HEK293 (cell line): Measurements from ENCODE around the gene KIF26B.

Source experiments
- CTCF ChIA-PET: fragments of 350-600 bp; formaldehyde crosslinking; extraction: SDS; loops from one replicate; lab custom pipeline; 2021; ENCODE audit warnings: antibody characterized with exemption; lab: Yijun Ruan, JAX
- POLR2A ChIA-PET: fragments of 300-600 bp; formaldehyde crosslinking; extraction: SDS; loops from one replicate; lab custom pipeline; 2020; ENCODE audit warnings: antibody characterized with exemption, inconsistent platforms; lab: Yijun Ruan, JAX
- H3K27ac ChIP-seq: fragments of 200-500 bp; sonication (Bioruptor generic); 2 replicates; pipeline ENCODE4 v1.5.1; 2014; ENCODE audit warnings: low read depth, low read length, control low read depth, inconsistent platforms; ENCODE audit errors: extremely low read depth
- H3K36me3 ChIP-seq, 2 experiments: fragments of 200-500 bp in 1 of 2; sonication (Bioruptor generic) in 1 of 2; 1 replicate in 1 of 2; 2 replicates in 1 of 2; pipeline ENCODE4 v1.5.1; 2014 to 2017; ENCODE audit warnings: inconsistent platforms in 2 of 2, low read length in 2 of 2; ENCODE audit not compliant: control insufficient read depth in 2 of 2, insufficient read depth in 1 of 2
- H3K4me1 ChIP-seq: fragments of 200-500 bp; sonication (Bioruptor generic); 2 replicates; pipeline ENCODE4 v1.5.1; 2014; ENCODE audit warnings: mild to moderate bottlenecking, low read length, inconsistent platforms; ENCODE audit not compliant: control insufficient read depth, insufficient read depth
- H3K4me3 ChIP-seq: 2 replicates; pipeline ENCODE4 v1.5.1; 2011; ENCODE audit warnings: low read depth, mild to moderate bottlenecking, control low read depth, low read length, moderate library complexity
- H3K9me3 ChIP-seq: fragments of 200-500 bp; sonication (Bioruptor generic); 2 replicates; pipeline ENCODE4 v1.5.1; 2014; ENCODE audit warnings: low read depth, low read length, inconsistent platforms; ENCODE audit not compliant: control insufficient read depth, insufficient read depth
- GLIS2 ChIP-seq: fragments of 450-650 bp; formaldehyde crosslinking; IDR thresholded peaks from 2 replicates; pipeline ENCODE4 v1.5.1; 2016; ENCODE audit warnings: missing biosample characterization, missing genetic modification characterization
- KLF7 ChIP-seq: fragments of 450-650 bp; formaldehyde crosslinking; IDR thresholded peaks from 2 replicates; pipeline ENCODE4 v1.5.1; 2016; ENCODE audit warnings: missing biosample characterization, missing genetic modification characterization, borderline replicate concordance
- SP2 ChIP-seq: fragments of 450-650 bp; formaldehyde crosslinking; IDR thresholded peaks from 2 replicates; pipeline ENCODE4 v1.5.1; 2016; ENCODE audit warnings: missing biosample characterization, missing genetic modification characterization
- TRIM28 ChIP-seq: IDR thresholded peaks from 2 replicates; pipeline ENCODE4 v1.6.1; 2011; ENCODE audit warnings: low read length, control low read depth, borderline replicate concordance
- ZBTB17 ChIP-seq: fragments of 450-650 bp; formaldehyde crosslinking; IDR thresholded peaks from 2 replicates; pipeline ENCODE4 v1.5.1; 2016; ENCODE audit warnings: missing biosample characterization, missing genetic modification characterization
- ZBTB21 ChIP-seq: fragments of 450-650 bp; formaldehyde crosslinking; IDR thresholded peaks from 2 replicates; pipeline ENCODE4 v1.5.1; 2017; ENCODE audit warnings: missing biosample characterization, missing genetic modification characterization
- ZNF174 ChIP-seq: fragments of 450-650 bp; formaldehyde crosslinking; IDR thresholded peaks from 2 replicates; pipeline ENCODE4 v1.5.0; 2017; ENCODE audit warnings: missing biosample characterization, mild to moderate bottlenecking, missing genetic modification characterization
- ZNF433 ChIP-seq: fragments of 450-650 bp; formaldehyde crosslinking; IDR thresholded peaks from 2 replicates; pipeline ENCODE4 v1.5.1; 2016; ENCODE audit warnings: missing biosample characterization, missing genetic modification characterization, low read depth
- ZNF549 ChIP-seq: fragments of 450-650 bp; IDR thresholded peaks from 2 replicates; pipeline ENCODE4 v1.5.1; 2018; ENCODE audit warnings: missing biosample characterization, missing genetic modification characterization, mild to moderate bottlenecking, inconsistent platforms, moderate library complexity
- ZNF626 ChIP-seq: fragments of 450-650 bp; sonication (Bioruptor Pico); formaldehyde crosslinking; IDR thresholded peaks from 2 replicates; pipeline ENCODE4 v1.5.1; 2018; ENCODE audit warnings: missing biosample characterization, missing genetic modification characterization, inconsistent platforms
- ZNF629 ChIP-seq: fragments of 450-650 bp; formaldehyde crosslinking; IDR thresholded peaks from 2 replicates; pipeline ENCODE4 v1.5.1; 2017; ENCODE audit warnings: missing biosample characterization, missing genetic modification characterization
- ZNF654 ChIP-seq: fragments of 450-650 bp; formaldehyde crosslinking; IDR thresholded peaks from 2 replicates; pipeline ENCODE4 v1.5.1; 2016; ENCODE audit warnings: low read depth, missing biosample characterization, missing genetic modification characterization
- ZNF707 ChIP-seq: fragments of 450-650 bp; formaldehyde crosslinking; IDR thresholded peaks from 2 replicates; pipeline ENCODE4 v1.5.1; 2016; ENCODE audit warnings: missing biosample characterization, missing genetic modification characterization
- ZNF777 ChIP-seq: fragments of 450-650 bp; formaldehyde crosslinking; IDR thresholded peaks from 2 replicates; pipeline ENCODE4 v1.5.1; 2017; ENCODE audit warnings: missing biosample characterization, missing genetic modification characterization, borderline replicate concordance
- TF ChIP-seq, protein P1 (sequence below): fragments of 450-650 bp; formaldehyde crosslinking; IDR thresholded peaks from 2 replicates; pipeline ENCODE4 v1.5.1; 2016; ENCODE audit warnings: missing biosample characterization, missing genetic modification characterization
- TF ChIP-seq, protein P2 (sequence below): fragments of 450-650 bp; formaldehyde crosslinking; IDR thresholded peaks from 2 replicates; pipeline ENCODE4 v1.5.1; 2016; ENCODE audit warnings: missing biosample characterization, missing genetic modification characterization
- TF ChIP-seq, protein P3 (sequence below): fragments of 450-650 bp; formaldehyde crosslinking; IDR thresholded peaks from 2 replicates; pipeline ENCODE4 v1.5.1; 2017; ENCODE audit warnings: missing biosample characterization, missing genetic modification characterization
- TF ChIP-seq, protein P4 (sequence below): fragments of 450-650 bp; formaldehyde crosslinking; IDR thresholded peaks from 2 replicates; pipeline ENCODE4 v1.5.1; 2016; ENCODE audit warnings: missing biosample characterization, missing genetic modification characterization, low read depth
- TF ChIP-seq, protein P5 (sequence below): fragments of 450-650 bp; formaldehyde crosslinking; IDR thresholded peaks from 2 replicates; pipeline ENCODE4 v1.5.1; 2016; ENCODE audit warnings: missing biosample characterization, missing genetic modification characterization
- TF ChIP-seq, protein P6 (sequence below): fragments of 450-650 bp; formaldehyde crosslinking; IDR thresholded peaks from 2 replicates; pipeline ENCODE4 v1.5.1; 2016; ENCODE audit warnings: missing biosample characterization, missing genetic modification characterization

Gene KIF26B

DNA sequence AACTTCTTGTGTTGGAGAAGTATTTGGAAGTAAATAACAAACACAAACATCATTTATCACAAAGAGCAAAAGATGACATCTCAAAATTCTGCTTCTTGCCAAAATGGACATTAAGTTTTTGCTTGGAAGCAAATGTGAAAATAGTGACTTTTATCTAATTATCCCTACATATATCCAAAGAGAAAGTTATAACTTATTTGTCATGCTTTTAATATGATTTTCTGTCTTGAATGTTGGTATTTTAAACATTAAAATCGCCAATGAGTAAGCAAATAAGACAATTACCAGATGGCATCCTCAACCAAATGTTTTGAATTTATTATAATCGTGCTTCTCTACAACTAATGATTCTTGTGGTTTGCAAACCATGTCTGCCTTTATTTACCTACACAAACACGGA lies 594.3 kb downstream of the KIF26B start:
- no peak overlapping the region for H3K4me3 ChIP-seq
- H3K4me1 ChIP-seq: no peaks in the 10 kb centered on the region
- no peak for TF ChIP-seq ZNF626
- ChIA-PET CTCF (no interaction called here), POLR2A (no interaction called here)
- no peaks in the 10 kb centered on the region for H3K9me3 ChIP-seq
- H3K27ac ChIP-seq: no peak overlapping the region
- no peaks in the 10 kb centered on the region for H3K36me3 ChIP-seq

DNA sequence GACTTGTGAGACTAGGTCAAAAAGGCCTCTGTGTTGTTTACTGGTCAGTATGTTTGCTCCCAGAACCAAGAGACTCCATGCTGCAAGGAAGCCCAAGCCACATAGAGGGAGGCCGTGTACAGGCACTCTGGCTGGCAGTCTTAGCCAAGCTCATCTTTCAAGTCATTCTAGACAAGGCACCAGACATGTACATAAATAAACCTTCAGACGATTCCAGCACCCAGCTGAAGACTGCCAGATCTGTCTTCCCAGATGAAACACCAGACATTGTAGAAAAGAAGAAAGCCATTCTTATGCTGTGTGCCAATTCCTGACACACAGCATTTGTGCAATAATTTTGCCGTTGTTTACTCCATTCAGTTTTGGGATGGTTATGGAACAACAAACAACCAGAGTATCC lies 595.5 kb downstream of the KIF26B start:
- ChIA-PET CTCF (no interaction called here), POLR2A (no interaction called here)
- Histone ChIP-seq H3K4me1 (no peaks in the 10 kb centered on the region), H3K9me3 (no peaks in the 10 kb centered on the region), H3K36me3 (no peaks in the 10 kb centered on the region), H3K27ac (no peak overlapping the region), H3K4me3 (no peak overlapping the region)
- TF ChIP-seq KLF7 (tag by site-specific recombination) (no peak), GLIS2 (tag by site-specific recombination) (no peak), ZBTB21 (tag by site-specific recombination) (no peak)
- TF ChIP-seq, protein P1, sequence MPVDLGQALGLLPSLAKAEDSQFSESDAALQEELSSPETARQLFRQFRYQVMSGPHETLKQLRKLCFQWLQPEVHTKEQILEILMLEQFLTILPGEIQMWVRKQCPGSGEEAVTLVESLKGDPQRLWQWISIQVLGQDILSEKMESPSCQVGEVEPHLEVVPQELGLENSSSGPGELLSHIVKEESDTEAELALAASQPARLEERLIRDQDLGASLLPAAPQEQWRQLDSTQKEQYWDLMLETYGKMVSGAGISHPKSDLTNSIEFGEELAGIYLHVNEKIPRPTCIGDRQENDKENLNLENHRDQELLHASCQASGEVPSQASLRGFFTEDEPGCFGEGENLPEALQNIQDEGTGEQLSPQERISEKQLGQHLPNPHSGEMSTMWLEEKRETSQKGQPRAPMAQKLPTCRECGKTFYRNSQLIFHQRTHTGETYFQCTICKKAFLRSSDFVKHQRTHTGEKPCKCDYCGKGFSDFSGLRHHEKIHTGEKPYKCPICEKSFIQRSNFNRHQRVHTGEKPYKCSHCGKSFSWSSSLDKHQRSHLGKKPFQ (tag by site-specific recombination): no peak

DNA sequence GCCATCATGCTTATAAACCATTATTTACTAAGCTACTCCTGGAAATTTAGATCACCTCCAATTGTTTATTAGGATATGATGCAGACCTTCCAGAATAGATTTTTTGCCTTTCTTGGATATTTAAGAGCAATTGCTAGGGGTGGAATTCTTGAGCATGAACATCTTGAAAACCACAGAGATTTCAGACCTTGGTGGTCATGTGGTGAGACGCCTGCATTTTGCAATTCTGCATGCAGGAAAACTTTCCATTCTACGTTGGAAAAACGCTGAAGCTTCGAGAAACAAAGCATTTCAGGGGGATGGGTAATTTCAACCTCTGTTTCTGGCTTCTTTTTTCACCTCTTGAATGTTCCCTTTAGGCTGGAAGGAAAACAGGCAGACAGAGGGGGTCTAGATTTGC lies 596.3 kb downstream of the KIF26B start:
- CTCF ChIA-PET: no interaction called here
- Histone ChIP-seq H3K4me3 (no peak overlapping the region), H3K4me1 (no peaks in the 10 kb centered on the region), H3K36me3 (no peaks in the 10 kb centered on the region), H3K9me3 (no peaks in the 10 kb centered on the region), H3K27ac (no peak overlapping the region)
- TF ChIP-seq, protein P2, sequence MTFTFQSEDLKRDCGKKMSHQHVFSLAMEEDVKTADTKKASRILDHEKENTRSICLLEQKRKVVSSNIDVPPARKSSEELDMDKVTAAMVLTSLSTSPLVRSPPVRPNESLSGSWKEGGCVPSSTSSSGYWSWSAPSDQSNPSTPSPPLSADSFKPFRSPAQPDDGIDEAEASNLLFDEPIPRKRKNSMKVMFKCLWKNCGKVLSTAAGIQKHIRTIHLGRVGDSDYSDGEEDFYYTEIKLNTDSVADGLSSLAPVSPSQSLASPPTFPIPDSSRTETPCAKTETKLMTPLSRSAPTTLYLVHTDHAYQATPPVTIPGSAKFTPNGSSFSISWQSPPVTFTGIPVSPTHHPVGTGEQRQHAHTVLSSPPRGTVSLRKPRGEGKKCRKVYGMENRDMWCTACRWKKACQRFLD (tag by site-specific recombination): no peak
- TF ChIP-seq SP2: no peak
- TF ChIP-seq, protein P3, sequence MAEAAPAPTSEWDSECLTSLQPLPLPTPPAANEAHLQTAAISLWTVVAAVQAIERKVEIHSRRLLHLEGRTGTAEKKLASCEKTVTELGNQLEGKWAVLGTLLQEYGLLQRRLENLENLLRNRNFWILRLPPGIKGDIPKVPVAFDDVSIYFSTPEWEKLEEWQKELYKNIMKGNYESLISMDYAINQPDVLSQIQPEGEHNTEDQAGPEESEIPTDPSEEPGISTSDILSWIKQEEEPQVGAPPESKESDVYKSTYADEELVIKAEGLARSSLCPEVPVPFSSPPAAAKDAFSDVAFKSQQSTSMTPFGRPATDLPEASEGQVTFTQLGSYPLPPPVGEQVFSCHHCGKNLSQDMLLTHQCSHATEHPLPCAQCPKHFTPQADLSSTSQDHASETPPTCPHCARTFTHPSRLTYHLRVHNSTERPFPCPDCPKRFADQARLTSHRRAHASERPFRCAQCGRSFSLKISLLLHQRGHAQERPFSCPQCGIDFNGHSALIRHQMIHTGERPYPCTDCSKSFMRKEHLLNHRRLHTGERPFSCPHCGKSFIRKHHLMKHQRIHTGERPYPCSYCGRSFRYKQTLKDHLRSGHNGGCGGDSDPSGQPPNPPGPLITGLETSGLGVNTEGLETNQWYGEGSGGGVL (tag by site-specific recombination): no peak
- TF ChIP-seq ZBTB17 (tag by site-specific recombination): no peak
- no peak for TF ChIP-seq KLF7 (tag by site-specific recombination)
- TF ChIP-seq ZNF777 (tag by site-specific recombination): no peak
- TF ChIP-seq, protein P4, sequence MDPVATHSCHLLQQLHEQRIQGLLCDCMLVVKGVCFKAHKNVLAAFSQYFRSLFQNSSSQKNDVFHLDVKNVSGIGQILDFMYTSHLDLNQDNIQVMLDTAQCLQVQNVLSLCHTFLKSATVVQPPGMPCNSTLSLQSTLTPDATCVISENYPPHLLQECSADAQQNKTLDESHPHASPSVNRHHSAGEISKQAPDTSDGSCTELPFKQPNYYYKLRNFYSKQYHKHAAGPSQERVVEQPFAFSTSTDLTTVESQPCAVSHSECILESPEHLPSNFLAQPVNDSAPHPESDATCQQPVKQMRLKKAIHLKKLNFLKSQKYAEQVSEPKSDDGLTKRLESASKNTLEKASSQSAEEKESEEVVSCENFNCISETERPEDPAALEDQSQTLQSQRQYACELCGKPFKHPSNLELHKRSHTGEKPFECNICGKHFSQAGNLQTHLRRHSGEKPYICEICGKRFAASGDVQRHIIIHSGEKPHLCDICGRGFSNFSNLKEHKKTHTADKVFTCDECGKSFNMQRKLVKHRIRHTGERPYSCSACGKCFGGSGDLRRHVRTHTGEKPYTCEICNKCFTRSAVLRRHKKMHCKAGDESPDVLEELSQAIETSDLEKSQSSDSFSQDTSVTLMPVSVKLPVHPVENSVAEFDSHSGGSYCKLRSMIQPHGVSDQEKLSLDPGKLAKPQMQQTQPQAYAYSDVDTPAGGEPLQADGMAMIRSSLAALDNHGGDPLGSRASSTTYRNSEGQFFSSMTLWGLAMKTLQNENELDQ (tag by site-specific recombination): no peak
- TF ChIP-seq ZNF549 (tag by site-specific recombination): no peak
- TF ChIP-seq ZNF174 (tag by site-specific recombination): no peak
- no peak for TF ChIP-seq ZNF654 (tag by site-specific recombination)
- TF ChIP-seq, protein P5, sequence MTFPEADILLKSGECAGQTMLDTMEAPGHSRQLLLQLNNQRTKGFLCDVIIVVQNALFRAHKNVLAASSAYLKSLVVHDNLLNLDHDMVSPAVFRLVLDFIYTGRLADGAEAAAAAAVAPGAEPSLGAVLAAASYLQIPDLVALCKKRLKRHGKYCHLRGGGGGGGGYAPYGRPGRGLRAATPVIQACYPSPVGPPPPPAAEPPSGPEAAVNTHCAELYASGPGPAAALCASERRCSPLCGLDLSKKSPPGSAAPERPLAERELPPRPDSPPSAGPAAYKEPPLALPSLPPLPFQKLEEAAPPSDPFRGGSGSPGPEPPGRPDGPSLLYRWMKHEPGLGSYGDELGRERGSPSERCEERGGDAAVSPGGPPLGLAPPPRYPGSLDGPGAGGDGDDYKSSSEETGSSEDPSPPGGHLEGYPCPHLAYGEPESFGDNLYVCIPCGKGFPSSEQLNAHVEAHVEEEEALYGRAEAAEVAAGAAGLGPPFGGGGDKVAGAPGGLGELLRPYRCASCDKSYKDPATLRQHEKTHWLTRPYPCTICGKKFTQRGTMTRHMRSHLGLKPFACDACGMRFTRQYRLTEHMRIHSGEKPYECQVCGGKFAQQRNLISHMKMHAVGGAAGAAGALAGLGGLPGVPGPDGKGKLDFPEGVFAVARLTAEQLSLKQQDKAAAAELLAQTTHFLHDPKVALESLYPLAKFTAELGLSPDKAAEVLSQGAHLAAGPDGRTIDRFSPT (tag by site-specific recombination): no peak
- no peak for TF ChIP-seq ZNF707 (tag by site-specific recombination)
- TF ChIP-seq ZNF629 (tag by site-specific recombination): no peak
- TF ChIP-seq TRIM28: no peak
- TF ChIP-seq ZNF433 (tag by site-specific recombination): no peak
- TF ChIP-seq, protein P6, sequence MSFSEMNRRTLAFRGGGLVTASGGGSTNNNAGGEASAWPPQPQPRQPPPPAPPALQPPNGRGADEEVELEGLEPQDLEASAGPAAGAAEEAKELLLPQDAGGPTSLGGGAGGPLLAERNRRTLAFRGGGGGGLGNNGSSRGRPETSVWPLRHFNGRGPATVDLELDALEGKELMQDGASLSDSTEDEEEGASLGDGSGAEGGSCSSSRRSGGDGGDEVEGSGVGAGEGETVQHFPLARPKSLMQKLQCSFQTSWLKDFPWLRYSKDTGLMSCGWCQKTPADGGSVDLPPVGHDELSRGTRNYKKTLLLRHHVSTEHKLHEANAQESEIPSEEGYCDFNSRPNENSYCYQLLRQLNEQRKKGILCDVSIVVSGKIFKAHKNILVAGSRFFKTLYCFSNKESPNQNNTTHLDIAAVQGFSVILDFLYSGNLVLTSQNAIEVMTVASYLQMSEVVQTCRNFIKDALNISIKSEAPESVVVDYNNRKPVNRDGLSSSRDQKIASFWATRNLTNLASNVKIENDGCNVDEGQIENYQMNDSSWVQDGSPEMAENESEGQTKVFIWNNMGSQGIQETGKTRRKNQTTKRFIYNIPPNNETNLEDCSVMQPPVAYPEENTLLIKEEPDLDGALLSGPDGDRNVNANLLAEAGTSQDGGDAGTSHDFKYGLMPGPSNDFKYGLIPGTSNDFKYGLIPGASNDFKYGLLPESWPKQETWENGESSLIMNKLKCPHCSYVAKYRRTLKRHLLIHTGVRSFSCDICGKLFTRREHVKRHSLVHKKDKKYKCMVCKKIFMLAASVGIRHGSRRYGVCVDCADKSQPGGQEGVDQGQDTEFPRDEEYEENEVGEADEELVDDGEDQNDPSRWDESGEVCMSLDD (tag by site-specific recombination): no peak
- POLR2A ChIA-PET: no interaction called here
